ENCODE measurements around the gene TNNC2.

GRCh38 chr20:45810191-45810970 is 16.7 kb downstream of the TNNC2 start:
- TF ChIP-seq CTCF (IDR thresholded peaks at IDR 0.05) = no peak
- TF ChIP-seq POLR2A (IDR thresholded peaks at IDR 0.05) = no peak
